AG04450 (cell line): ENCODE data around the gene SUDS3. TPM values are rescaled to one million over a fixed set of nuclear protein-coding genes. Genes with fewer than 3 reads are reported as not detected.
A peak's percentile ranks its signal among the peaks of the same experiment; 100 is the strongest.

ENCODE experiments used
- CTCF ChIA-PET: fragments of 300-600, 350-600 bp; formaldehyde crosslinking; extraction: SDS; loops from one replicate; lab custom pipeline; 2022; ENCODE audit warnings: antibody characterized with exemption, inconsistent platforms; lab: Charles Lee
- POLR2A ChIA-PET: fragments of 350-600 bp; formaldehyde crosslinking; extraction: SDS; loops from one replicate; lab custom pipeline; 2021; ENCODE audit warnings: antibody characterized with exemption, inconsistent platforms; lab: Yijun Ruan, JAX
- DNase-seq: peaks from one replicate; pipeline ENCODE4 v3.0.0-alpha.2; 2011; ENCODE audit warnings: low read depth, low spot score
- H3K27ac ChIP-seq: one replicate; pipeline ENCODE4 v1.5.1; 2012; ENCODE audit warnings: low read depth, low read length, control low read depth
- H3K27me3 ChIP-seq: one replicate; pipeline ENCODE4 v1.6.0; 2012; ENCODE audit warnings: low read length; ENCODE audit not compliant: control insufficient read depth, insufficient read depth
- H3K4me3 ChIP-seq: 2 replicates; pipeline ENCODE4 v1.5.1; 2011; ENCODE audit warnings: mild to moderate bottlenecking, low read depth, low read length, control low read depth
- H3K9me3 ChIP-seq: 2 replicates; pipeline ENCODE4 v1.5.1; 2012; ENCODE audit warnings: low read length; ENCODE audit not compliant: control insufficient read depth, insufficient read depth
- CTCF ChIP-seq: IDR thresholded peaks from 2 replicates; pipeline ENCODE4 v1.5.1; 2011; ENCODE audit warnings: low read depth, low read length, control low read depth, inconsistent platforms
- polyA plus RNA-seq: library from polyadenylated mRNA; depleted of rRNA; stranded (reverse); fragments of >200 nt; gene quantifications from 2 replicates; pipeline ENCODE4 v1.2.3, GENCODE V29; 2011

The SUDS3 gene
- polyA plus RNA-seq, 1 experiment = 28.9 TPM

- no peak for TF ChIP-seq CTCF
- CTCF ChIA-PET = interaction anchor here (2.4 to 7.1 kb wide), 2 partner anchors 21 to 216 kb away, joined by 7 to 41 read pairs; partner anchors contain the start of gene SUDS3
- no peaks in the 10 kb centered on the region for H3K9me3 ChIP-seq
- no peak overlapping the region for H3K4me3 ChIP-seq
- H3K27ac ChIP-seq = no peak overlapping the region
- no peak for DNase-seq
- POLR2A ChIA-PET = no interaction called here
- no peaks in the 10 kb centered on the region for H3K27me3 ChIP-seq
Measured at GRCh38 chr12:118397708-118398440, 21.5 kb downstream of the SUDS3 start.

GRCh38 chr12:118398524-118398923 lies 22.2 kb downstream of the SUDS3 start:
- CTCF ChIA-PET = interaction anchor here (1.3 to 7.1 kb wide), 2 partner anchors 22 to 217 kb away, joined by 3 to 41 read pairs; partner anchors contain the start of gene SUDS3
- Histone ChIP-seq H3K9me3 (no peaks in the 10 kb centered on the region), H3K27ac (no peak overlapping the region), H3K27me3 (no peaks in the 10 kb centered on the region), H3K4me3 (no peak overlapping the region)
- POLR2A ChIA-PET = no interaction called here
- DNase-seq = no peak
- no peak for TF ChIP-seq CTCF

GRCh38 chr12:118398940-118399339 lies 22.6 kb downstream of the SUDS3 start:
- POLR2A ChIA-PET = no interaction called here
- Histone ChIP-seq H3K9me3 (no peaks in the 10 kb centered on the region), H3K27me3 (no peaks in the 10 kb centered on the region), H3K27ac (no peak overlapping the region), H3K4me3 (no peak overlapping the region)
- DNase-seq = no peak
- no peak for TF ChIP-seq CTCF
- CTCF ChIA-PET = interaction anchor here (1.3 to 7.1 kb wide), 2 partner anchors 22 to 217 kb away, joined by 3 to 41 read pairs; partner anchors contain the start of gene SUDS3

- Histone ChIP-seq H3K4me3 (no peak overlapping the region), H3K27me3 (no peaks in the 10 kb centered on the region), H3K27ac (peak overlapping the region; percentile 3), H3K9me3 (no peaks in the 10 kb centered on the region)
- ChIA-PET POLR2A (no interaction called here), CTCF (interaction anchor here (1.2 to 7.1 kb wide), 4 partner anchors 25 to 1265 kb away, joined by 3 to 45 read pairs (median 24); partner anchors contain the start of gene SUDS3)
- no peak for TF ChIP-seq CTCF
- peak; percentile 60 for DNase-seq
Measured at GRCh38 chr12:118402251-118402650, 25.9 kb downstream of the SUDS3 start.
